Stimulated activated CD4-positive, alpha-beta T cell treated with anti-CD3 and anti-CD28 coated beads, Interleukin-1b, Interleukin-23, amount 100 ng/mL, for 48 hours (primary cell): Measurements from ENCODE around the gene SNAP29.
"Not testable (repeated sequence)": the region's sequence is repeated elsewhere in the genome, so short reads cannot be mapped to it uniquely, and the experiment has no call there.

Experiments used
- DNase-seq: peaks from one replicate; pipeline ENCODE4 v3.0.0-alpha.2; 2020

Gene SNAP29

GRCh38 chr22:20858615-20859416, at the start of gene SNAP29, which contains the start of gene PI4KA:
TSS of gene SNAP29 (plus strand) at chr22:20859007. CDS start at chr22:20859111, 104 bp downstream.
TSS of gene PI4KA (minus strand) at chr22:20858811. CDS start at chr22:20858725, 86 bp downstream.
- peak; percentile 98 for DNase-seq

- no peak for DNase-seq
Observed at GRCh38 chr22:20809538-20810185, 49.1 kb upstream of the SNAP29 start.

- peak; percentile 17 for DNase-seq
Observed at GRCh38 chr22:20810645-20811044, 48.2 kb upstream of the SNAP29 start.

GRCh38 chr22:20811171-20811570, 47.6 kb upstream of the SNAP29 start:
- DNase-seq: no peak

- no peak for DNase-seq
Observed at GRCh38 chr22:20811971-20812660, 46.7 kb upstream of the SNAP29 start.

- no peak for DNase-seq
Observed at GRCh38 chr22:20813056-20813455, 45.8 kb upstream of the SNAP29 start.

- no peak for DNase-seq
Observed at GRCh38 chr22:20814221-20814808, 44.5 kb upstream of the SNAP29 start.

GRCh38 chr22:20815477-20816050, 43.2 kb upstream of the SNAP29 start:
- no peak for DNase-seq

GRCh38 chr22:20816559-20816958, 42.2 kb upstream of the SNAP29 start:
- DNase-seq: no peak

GRCh38 chr22:20818471-20818870, 40.3 kb upstream of the SNAP29 start:
- DNase-seq: no peak

GRCh38 chr22:20819471-20819870, 39.3 kb upstream of the SNAP29 start:
- no peak for DNase-seq

GRCh38 chr22:20821717-20822239, 37.0 kb upstream of the SNAP29 start:
- not testable (repeated sequence) for DNase-seq

- no peak for DNase-seq
Observed at GRCh38 chr22:20822240-20822639, 36.6 kb upstream of the SNAP29 start.

GRCh38 chr22:20823264-20823663, 35.5 kb upstream of the SNAP29 start:
- no peak for DNase-seq

GRCh38 chr22:20825216-20825615, 33.6 kb upstream of the SNAP29 start:
- not testable (repeated sequence) for DNase-seq

GRCh38 chr22:20825624-20826023, 33.2 kb upstream of the SNAP29 start:
- DNase-seq: no peak

- not testable (repeated sequence) for DNase-seq
Observed at GRCh38 chr22:20826373-20827152, 32.2 kb upstream of the SNAP29 start.

- no peak for DNase-seq
Observed at GRCh38 chr22:20829491-20830134, 29.2 kb upstream of the SNAP29 start.

- DNase-seq: no peak
Observed at GRCh38 chr22:20833225-20833665, 25.6 kb upstream of the SNAP29 start.

- DNase-seq: no peak
Observed at GRCh38 chr22:20834206-20834605, 24.6 kb upstream of the SNAP29 start.

GRCh38 chr22:20834725-20835124, 24.1 kb upstream of the SNAP29 start:
- DNase-seq: no peak
